HUDEP-2 (cell line): ENCODE measurements around the gene SGCA.

Experiments used
- DNase-seq, 76 experiments: peaks; one replicate each; lab custom pipeline; 2025; ENCODE audit not compliant: unreplicated experiment in 76 of 76; lab: John Stamatoyannopoulos, UW

Gene SGCA

GRCh38 chr17:50205963-50206505 lies 40.2 kb downstream of the SGCA start:
- DNase-seq = no peak

GRCh38 chr17:50206604-50207293 lies 40.9 kb downstream of the SGCA start:
- DNase-seq = peak in 31 of 76 experiments; percentile 5 to 42 (median 15)

- no peak for DNase-seq
Observed at GRCh38 chr17:50207315-50207714, 41.5 kb downstream of the SGCA start.

- DNase-seq = no peak
Observed at GRCh38 chr17:50207792-50208567, 42.2 kb downstream of the SGCA start.

- peak in 73 of 76 experiments; percentile 26 to 93 (median 74) for DNase-seq
Observed at GRCh38 chr17:50208611-50209061, 42.8 kb downstream of the SGCA start.

- DNase-seq = no peak
Observed at GRCh38 chr17:50209133-50209471, 43.3 kb downstream of the SGCA start.

- DNase-seq = no peak
Observed at GRCh38 chr17:50209472-50210239, 43.9 kb downstream of the SGCA start.

GRCh38 chr17:50210240-50211225 lies 44.7 kb downstream of the SGCA start:
- DNase-seq = no peak

- no peak for DNase-seq
Observed at GRCh38 chr17:50211249-50212120, 45.7 kb downstream of the SGCA start.

GRCh38 chr17:50212121-50212843 lies 46.5 kb downstream of the SGCA start:
- DNase-seq = no peak

GRCh38 chr17:50213026-50214022 lies 47.5 kb downstream of the SGCA start:
- peak in 2 of 76 experiments; percentile 6 to 10 for DNase-seq

GRCh38 chr17:50214976-50215760 lies 49.4 kb downstream of the SGCA start:
- no peak for DNase-seq

GRCh38 chr17:50217591-50217990 lies 51.8 kb downstream of the SGCA start:
- no peak for DNase-seq

GRCh38 chr17:50218071-50218759 lies 52.4 kb downstream of the SGCA start:
- DNase-seq = no peak

GRCh38 chr17:50218771-50219315 lies 53.0 kb downstream of the SGCA start:
- DNase-seq = no peak
